ENCODE results near the gene PTPRG.

The PTPRG gene

DNA sequence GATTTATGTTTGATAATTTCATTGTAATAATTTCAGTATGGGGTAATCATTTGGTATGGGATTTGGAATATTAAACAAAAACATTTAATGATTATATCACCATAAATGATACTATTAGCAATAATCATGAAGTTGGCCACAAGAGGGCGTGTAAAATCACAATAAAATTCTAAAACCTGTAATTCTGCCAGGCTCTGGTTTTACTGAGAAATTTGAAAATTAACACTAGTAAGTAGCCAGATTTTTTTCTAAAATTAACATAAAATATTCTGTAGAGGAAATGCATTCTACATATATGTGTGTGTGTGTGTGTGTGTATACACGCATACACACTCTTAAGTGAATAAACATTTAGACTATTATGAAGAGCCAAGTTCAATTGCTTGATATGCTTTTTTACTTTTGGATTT, 771.5 kb downstream of the PTPRG start:
- DNase-seq: no peak

DNA sequence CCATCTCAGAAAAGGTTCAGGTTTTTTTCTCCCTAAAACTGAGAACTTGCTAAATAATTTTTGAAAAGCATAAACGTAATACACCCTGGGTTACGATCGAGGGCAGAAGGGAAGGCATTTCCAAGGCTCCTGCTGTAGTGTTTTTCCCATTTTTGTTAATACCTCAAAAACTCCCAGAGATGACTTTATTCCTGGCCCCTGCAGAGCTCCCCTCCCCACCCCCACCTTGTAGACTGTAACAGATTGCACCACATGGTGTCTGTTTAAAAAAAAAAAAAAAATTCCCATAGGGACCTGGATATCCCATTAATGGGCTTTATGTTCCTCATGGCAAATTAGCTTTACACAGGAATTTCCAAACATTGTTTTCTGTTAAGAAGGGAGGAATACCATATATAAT, 773.8 kb downstream of the PTPRG start:
- no peak for DNase-seq

DNA sequence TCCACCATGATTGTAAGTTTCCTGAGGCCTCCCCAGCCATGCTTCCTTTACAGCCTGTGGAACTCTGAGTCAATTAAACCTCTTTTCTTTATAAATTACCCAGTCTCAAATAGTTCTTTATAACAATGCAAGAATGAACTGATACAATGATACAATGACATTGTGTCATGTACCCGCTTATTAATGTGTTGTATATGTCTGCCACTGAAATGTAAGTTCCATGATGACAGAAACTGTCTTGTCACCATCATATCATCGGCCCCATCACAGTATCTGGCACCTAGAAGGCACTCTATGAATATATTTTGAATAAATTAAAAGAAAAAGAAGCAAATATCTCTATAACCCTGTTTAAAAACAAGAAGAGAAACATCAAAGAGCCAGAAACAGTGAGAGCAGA, 782.4 kb downstream of the PTPRG start:
- no peak for DNase-seq
